Liver (tissue), 3 donors: ENCODE data around the gene SMARCD2.
"Not testable (repeated sequence)": the region's sequence is repeated elsewhere in the genome, so short reads cannot be mapped to it uniquely, and the experiment has no call there.

ENCODE experiments used
- CTCF ChIP-seq: fragments of 150-350 bp; IDR thresholded peaks from 2 replicates; pipeline ENCODE4 v1.5.1; 2017; ENCODE audit warnings: improper control_type of control experiment, low read depth, low read length; ENCODE audit not compliant: missing input control
- RAD21 ChIP-seq, 2 donors: IDR thresholded peaks; 2 replicates each; pipeline ENCODE4 v1.6.1; 2016; ENCODE audit warnings: antibody characterized with exemption in 2 of 2, mild to moderate bottlenecking in 2 of 2
- REST ChIP-seq: IDR thresholded peaks from 2 replicates; pipeline ENCODE4 v1.6.1; 2016; ENCODE audit warnings: antibody characterized with exemption, mild to moderate bottlenecking
- TAF1 ChIP-seq: conservative IDR thresholded peaks from 2 replicates; pipeline ENCODE4 v1.6.1; 2016; ENCODE audit warnings: antibody characterized with exemption, mild to moderate bottlenecking
- donor health status: healthy.
- donor health status: healthy.

GRCh38 chr17:63882626-63883126, 40.2 kb upstream of the SMARCD2 start:
- TF ChIP-seq CTCF; RAD21 (IDR thresholded peaks at IDR 0.05); REST; TAF1: not testable (repeated sequence)
